HG02852 (cell line): ENCODE results near the gene FAM169A.
"Not testable (repeated sequence)": the region's sequence is repeated elsewhere in the genome, so short reads cannot be mapped to it uniquely, and the experiment has no call there.

Experiments used
- ATAC-seq: cut with Tn5 transposase; IDR thresholded peaks from one replicate; pipeline ENCODE4 v1.9.1; 2021; ENCODE audit warnings: mild to moderate bottlenecking, moderate library complexity; ENCODE audit not compliant: unreplicated experiment

Gene FAM169A

DNA sequence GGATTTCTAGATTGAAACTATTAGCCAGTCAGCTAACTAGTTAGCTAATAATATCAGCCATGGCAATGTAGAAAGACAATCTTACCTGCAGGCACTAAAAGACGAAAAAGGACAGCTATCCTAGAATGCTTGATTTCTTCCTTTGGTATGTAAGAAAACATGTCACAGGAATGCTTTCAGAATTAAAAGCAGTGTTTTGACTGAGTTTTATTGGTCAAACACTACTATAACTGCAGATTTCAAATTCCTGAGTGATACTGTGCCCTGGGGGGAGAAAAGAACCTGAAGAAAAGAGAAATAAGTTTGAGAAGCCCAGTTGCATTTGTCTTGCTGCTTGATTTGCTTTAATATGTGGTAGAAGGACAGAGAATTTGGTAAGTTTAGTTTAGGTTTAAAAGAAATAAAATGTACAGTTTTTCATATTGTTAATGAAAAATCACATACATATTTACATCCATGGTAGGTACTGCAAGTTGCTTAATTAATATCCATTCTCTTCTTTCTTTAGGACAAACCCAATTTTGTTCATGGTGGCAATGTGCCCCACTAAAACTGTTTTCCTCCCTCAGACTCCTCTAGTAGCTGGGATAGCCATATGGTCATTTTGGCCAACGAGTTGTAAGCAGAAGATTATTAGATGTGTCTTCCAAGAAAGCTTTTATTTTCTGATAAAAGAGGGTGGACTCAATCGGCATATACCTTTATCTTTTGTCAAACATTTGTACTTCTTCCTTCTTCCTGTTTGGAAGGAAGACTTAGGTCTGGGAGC lies 4.3 kb upstream of the FAM169A start:
- no peak for ATAC-seq

DNA sequence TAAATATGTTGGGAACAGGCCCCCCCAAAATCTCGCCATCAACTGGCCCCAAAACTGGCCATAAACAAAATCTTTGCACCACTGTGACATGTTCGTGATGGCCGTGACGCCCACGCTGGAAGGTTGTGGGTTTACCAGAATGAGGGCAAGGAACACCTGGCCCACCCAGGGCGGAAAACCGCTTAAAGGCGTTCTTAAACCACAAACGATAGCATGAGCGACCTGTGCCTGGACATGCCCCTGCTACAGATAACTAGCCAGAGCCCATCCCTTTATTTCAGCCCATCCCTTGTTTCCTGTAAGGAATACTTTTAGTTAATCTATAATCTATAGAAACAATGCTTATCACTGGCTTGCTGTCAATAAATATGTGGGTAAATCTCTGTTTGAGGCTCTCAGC lies 3.2 kb upstream of the FAM169A start:
- not testable (repeated sequence) for ATAC-seq

DNA sequence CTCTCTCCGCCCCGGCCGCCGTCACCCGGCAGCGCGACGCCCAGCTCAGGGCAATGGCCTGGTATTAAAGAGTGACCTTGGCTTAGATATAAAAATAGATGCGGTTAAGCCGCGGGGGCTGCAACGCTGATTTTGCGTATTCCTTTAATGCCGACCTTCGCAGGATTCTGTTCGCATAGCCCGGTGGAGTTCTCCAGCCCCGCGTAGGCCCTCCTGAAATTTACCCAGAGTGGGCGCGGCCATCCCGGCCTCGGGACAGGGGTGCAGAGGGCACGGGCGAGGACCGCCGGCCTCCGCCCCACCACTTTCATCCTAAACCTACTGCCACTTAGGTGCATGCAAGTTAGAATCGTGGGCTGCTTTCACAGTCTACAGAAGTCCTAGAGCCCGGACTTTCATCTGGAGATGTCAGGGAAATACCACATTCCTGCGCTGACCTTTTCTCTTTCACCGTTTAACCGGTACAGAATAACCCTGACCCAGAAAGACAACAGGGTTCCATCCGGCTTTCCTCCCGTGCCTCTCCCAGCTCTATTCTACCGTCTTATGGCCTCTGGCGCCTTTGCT lies 492 bp upstream of the FAM169A start:
- ATAC-seq, result peak; percentile 32

DNA sequence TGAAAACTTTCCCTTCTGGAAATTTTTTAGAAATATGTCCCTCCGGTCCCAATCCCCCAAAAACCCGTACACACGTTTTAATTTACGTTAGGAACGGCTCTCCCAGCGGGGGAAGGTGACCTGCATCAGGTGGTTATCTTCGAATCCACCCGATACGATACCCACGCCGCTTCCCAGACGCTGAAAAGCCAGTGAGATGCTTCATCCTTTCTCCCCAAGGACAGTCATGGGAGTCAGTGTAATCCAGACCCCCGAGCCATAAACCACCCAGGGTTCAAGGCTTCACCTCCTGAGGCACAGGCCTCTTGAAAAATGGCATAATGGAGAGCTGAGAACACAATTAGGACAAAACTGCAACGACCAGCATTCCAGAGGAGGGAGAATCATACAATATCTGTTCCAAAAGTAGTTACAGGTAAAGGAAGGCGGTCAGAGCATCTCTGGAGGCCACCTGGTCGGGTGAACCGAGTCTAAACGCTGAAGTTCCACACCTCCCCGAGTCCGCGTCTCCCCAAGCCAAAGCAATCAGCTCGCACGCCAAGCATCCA lies 857 bp downstream of the FAM169A start:
- ATAC-seq, result no peak

DNA sequence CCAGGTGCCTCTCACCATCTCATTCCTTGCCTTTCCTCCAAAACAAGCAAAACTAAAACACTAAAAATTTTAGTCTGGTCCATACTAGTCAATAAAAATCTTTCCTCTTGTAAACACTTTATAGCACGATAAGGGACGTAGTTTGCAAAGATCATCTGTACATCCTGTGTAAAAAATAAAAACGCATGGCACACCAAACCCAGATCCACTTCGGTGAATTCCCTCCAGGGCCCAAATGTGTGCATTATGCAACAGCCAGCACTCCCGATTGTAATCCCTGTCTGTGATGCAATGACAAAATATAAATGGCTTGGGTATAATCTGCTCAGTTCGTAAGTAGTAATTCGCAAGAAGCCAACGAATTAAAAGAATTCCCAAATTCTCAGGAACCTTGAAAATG lies 1.4 kb downstream of the FAM169A start:
- no peak for ATAC-seq

DNA sequence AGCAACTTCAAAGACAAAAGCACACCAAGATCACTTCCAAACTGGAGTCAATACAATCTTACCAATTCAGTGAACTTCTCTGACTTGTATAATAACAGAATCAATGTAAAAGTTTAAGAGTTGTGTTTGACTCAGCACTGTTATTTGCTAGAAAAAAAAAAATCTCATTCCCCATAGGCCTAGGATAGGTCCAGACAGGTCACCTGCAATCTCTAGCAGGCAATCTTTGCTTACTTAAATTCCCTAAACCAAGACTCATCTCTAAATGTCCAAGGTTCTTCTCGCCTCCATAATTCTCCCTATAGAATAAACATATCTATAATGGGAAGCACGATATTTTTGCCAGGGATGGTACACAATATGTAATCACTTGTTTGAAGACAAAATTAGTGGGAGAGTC lies 2.5 kb downstream of the FAM169A start:
- ATAC-seq, result no peak

DNA sequence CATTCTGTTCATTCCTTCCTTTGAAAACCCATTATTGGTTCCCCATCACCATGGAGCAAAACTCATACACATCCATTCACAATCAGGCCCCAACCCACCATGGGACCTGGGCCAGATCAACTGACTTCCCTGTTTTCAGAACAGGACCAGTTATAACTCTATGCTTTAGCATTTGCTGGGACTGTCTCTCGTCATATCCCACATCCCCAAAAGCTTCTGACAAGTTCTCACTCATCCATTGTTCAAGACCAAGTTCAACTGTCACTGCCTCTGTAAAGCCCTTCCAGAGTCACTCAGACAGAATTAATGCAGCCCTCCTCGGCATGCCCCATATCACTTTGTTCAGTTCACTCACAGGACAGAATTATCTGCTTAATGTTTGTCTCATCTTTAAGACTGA lies 4.0 kb downstream of the FAM169A start:
- no peak for ATAC-seq

DNA sequence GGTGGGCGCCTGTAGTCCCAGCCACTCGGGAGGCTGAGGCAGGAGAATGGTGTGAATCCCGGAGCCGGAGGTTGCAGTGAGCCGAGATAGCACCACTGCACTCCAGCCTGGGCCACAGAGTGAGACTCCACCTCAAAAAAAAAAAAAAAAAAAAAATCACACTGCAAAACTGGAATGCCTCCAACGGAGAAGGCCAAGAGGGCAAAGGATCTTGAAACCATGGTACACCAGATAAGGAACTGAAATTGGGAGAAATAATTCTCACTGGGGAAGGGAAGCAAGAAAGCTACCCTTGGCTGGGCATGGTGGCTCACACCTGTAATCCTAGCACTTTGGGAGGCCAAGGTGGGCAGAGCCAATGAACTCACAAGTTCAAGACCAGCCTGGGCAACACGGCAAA lies 9.2 kb downstream of the FAM169A start:
- not testable (repeated sequence) for ATAC-seq

DNA sequence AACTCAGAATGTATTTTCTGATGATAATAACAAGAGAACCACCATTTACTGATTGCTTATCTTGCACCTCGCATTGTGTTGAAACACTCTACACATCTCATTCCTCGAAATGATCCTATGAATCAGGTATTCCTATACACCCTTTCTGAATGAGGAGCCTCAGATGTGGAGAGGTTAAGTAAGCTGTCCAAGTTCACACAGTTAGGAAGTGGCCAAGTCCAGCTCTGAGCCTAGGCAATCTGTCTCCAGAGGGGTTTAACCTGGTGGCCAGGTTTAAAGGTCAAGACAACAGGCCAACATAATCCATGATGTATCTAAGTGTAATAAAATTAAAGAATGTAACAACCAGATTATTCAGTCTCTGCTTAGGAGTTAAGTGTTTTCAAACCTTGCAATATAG lies 12.9 kb downstream of the FAM169A start:
- no peak for ATAC-seq

DNA sequence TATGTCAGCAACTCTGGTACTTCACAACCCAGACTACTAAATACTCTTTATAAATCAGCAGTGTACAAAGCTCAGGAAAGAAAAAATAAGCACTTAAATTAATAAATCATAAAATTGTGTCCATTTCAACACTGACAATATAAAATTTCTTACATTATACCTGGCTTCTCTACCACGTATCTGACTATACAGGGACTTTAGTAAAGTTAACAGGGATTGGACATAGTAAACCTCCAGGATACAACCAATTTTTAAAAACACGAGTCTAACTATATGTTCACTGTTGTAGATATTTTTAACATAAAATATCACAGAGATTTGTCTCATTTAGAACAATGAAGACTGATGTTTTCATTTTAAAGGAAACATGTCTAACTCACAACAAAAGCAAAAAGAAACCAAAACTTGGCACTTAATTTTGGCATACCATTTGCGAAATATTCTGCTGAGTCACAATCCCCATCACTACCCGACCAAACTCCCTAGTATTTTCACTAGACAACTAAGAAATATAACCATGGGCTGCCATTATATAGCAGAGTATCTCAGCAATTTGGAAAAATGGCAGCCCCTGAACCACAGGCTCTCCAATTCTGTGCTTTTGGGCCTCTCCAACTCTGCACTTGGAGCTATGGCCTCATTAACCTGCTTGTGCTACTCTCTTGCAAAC lies 14.4 kb downstream of the FAM169A start:
- ATAC-seq, result no peak

DNA sequence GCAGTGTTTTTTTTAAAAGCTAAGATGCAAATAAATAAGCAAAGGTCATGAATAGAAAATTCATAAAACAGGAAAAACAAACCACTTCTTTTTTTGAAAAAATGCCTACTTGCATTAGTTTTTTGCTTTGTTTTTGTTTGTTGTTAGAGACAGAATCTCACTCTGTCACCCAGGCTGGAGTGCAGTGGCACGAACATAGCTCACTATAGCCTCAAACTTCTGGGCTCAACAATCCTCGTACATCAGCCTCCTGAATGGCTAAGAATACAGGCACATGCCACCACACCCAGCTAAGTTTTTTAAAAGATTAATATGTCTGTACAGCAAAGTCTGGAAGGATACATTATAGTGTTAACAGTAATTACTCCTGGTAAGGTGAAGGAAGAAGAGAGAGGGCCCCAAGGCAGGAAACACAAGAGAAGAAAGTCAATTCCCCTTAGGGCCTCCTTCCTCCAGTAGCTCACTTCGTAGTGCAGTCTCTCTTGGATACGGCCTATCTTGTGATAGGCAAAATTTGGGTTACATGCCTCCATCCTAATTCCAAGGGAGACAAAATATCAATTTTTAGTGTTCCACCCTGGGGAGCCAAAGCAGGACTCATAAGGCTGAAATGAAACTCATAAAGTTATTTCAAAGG lies 15.3 kb downstream of the FAM169A start:
- ATAC-seq, result no peak

DNA sequence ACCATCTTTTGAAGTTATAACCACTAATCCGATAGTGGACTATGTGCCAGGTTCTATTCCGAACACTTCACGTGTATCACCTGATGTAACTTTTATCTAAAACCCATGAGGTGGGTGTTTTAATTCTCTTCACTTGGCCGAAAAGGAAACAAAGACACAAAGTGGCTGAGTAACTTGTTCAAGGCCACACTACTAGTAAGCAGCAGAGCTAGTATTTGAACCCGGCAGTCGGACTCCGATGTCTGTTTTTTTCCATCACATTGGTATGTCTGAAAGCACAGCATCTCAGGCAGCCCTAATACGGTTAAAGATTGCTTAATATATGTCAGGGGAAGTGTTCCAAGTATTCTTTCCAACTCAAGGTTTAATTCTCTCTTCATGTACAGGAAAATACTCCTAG lies 16.2 kb downstream of the FAM169A start:
- ATAC-seq, result no peak

DNA sequence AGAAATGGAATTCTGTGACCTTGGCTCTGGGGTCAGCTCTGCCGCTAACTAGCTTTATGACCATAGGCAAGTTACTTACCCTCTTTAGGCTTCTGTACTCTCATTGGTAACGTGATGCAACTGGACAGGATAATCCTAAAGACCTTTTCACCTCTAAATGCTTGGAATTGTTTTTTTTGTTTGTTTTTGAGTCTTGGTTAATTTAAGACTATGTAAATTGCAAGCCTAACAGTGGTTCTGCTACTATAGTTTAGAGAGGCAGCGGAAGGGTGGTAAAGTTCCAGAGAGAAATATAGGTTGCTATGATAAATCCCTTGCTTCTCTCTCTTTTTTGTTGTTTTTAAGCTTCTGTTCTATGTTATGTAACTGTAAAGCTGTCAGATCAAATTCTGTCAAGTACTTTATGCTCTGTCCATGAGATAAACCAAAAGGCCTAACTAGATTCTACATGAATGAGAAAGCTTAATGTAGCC lies 17.6 kb downstream of the FAM169A start:
- no peak for ATAC-seq

DNA sequence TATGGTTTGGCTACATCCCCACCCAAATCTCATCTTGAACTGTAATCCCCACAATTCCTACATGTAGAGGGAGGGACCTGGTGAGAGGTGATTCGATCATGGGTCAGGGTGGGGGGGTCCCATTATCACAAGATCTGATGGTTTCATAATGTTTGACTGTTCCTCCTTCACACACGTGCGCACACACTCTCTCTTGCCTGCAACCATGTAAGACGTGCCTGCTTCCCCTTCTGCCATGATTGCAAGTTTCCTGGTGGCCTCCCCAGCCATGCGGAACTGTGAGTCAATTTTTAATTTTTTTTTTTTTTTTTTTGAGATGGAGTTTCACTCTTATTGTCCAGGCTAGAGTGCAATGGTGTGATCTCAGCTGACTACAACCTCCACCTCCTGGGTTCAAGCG lies 27.0 kb downstream of the FAM169A start:
- no peak for ATAC-seq

DNA sequence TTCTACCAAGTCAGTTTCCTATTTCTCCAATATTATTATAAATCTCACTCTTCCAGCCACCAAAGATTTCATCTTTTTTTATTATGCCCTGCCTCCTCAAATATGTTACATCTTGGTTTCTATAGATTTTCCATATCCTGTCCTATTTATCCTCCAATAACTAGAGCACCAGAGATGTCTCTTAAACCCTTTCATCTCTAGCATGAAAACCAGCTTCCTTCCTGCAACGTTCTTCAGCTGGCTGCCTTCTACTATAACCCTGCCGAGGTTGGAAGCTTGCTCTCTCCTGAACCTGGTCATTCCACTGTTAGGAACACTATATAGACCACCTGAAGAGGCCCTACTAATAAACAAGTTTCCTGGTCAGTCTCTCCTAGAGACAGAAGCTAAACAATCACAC lies 27.9 kb downstream of the FAM169A start:
- ATAC-seq, result no peak

DNA sequence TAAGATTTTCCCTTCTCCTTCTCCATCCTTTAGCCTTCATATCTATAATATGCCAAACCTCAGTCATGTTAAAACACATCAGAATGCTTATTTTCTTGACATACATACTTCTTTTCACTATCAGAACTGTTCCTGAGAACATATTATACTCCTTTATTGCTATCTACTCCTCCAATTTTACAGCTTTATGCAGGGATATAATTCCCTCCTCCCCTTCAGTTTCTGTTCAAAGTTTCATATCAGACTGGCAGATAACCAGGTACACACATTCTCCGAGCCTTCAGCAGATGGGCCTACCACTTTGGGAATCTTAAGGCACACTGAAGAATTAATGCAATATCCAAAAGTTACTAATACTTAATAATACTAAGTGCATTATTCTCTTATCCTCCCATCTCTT lies 29.1 kb downstream of the FAM169A start:
- ATAC-seq, result no peak

DNA sequence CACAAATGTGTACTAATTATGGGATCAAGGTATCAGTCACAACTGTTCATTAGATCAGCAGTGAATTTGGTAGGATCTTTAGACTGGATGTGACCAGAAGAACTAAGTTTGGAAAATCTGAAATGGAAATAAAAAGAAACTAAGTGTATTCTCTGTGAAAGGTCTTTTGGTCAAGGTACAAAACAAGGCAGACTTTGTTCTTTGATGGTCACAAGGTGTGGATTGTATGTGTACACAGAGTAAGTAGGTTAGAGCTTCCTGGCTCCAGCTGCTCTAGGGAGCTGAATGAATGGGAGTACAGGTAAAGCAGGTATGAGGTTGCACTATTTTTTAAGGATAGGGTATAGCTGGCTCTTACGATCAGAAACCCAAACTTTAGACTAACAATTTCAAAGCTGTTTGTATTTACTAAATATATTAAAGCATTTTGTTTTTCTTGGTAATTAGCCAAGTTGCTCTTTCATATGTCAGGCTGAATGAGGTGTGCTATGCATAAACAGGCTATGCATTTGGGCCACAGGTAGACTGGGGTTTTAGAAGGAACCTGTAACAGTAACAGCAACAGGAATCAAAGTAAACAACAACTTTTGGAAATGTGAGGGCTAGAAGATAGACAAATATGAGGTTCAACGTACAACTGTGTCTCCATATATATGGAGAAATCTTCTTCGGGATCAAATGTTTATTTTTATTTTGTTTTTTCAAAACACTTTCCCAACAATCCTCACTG lies 32.5 kb downstream of the FAM169A start:
- ATAC-seq, result no peak

DNA sequence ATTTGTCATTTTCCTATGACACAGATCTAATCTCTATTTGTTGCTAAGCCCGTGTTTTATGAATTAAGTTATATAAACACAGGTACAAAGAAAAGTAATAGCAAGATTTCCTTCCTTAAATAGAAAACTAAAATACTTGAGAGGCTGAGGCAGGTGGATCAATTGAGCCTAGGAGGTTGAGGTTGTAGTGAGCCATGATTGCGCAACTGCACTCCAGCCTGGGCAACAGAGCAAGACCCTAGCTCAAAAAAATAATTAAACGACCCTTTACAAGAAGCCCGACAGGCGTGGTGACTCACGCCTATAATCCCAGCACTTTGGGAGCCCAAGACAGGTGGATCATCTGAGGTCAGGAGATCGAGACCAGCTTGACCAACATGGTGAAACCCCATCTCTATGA lies 36.8 kb downstream of the FAM169A start:
- ATAC-seq, result no peak

DNA sequence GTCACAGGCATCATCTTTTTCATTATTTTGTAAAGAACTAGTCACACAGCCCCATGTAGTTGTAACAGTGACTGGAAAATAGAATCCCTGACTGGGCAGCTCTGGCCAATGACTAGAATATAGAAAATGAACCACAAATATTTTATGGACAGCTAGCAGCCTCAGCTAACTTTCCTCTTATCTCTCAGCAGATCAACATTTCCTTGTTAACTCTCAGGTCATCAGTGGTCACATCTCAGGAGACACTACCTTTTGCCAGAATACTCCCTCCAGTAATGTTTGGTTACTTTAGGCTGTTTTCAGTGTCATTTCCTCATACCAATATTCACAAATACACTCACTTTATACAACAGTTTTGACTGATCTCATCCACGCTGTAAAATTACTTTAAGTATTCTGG lies 43.9 kb downstream of the FAM169A start:
- ATAC-seq, result no peak

DNA sequence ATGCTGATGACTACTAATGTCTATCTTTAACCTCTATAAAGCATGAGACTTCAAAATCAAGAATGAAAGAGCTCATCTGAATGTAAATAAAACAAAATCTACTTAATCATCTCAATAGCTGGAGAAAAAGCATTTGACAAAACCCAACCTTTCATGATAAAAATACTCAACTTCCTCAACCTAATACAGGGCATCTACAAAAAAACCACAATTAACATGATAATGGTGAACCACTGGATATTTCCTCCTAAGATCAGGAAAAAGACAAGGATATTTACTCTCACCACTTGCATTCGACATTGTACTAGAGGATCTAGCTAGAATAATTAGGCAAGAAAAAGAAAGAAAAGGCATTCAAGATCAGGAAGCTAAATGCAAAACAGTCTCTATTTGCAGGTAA lies 49.3 kb downstream of the FAM169A start:
- ATAC-seq, result no peak

DNA sequence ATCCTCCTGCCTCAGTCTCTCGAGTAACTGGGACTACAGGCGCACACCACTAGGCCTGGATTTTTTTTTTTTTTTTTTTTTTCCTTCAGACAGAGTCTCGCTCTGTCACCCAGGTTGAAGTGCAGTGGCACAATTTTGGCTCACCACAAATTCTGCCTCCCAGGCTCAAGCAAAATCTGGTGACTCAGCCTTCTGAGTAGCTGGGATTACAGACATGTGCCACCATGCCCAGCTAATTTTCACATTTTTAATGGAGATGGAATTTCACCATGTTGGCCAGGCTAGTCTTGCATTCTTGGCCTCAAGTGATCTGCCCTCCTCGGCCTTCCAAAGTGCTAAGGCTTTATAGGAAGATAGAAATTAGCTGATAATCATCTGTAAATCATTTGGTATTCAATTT lies 55.3 kb downstream of the FAM169A start:
- no peak for ATAC-seq
